ENCODE data around the gene SLC22A23.

SLC22A23 gene

DNA sequence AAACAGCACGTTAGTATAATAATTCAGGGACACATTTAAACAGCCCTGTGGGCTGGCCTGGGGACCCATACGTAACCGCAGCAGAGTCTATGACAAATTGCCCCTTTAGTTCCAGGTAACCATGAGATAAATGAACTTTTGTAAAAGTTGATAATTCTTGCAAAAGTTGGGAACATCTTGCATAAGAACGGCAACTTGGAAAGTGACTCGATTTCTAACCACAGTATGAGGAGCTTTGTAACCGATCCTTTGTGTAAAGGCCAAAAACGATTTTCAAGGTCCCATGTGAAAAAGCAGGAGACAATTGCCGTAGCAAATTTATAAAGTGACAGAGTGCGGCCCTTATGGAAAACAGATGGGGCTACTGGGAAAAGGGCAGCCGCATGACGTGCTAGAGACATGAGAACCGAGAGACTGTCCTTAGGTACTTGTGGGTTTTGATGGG lies 116.5 kb downstream of the SLC22A23 start:
- no peak for DNase-seq

DNA sequence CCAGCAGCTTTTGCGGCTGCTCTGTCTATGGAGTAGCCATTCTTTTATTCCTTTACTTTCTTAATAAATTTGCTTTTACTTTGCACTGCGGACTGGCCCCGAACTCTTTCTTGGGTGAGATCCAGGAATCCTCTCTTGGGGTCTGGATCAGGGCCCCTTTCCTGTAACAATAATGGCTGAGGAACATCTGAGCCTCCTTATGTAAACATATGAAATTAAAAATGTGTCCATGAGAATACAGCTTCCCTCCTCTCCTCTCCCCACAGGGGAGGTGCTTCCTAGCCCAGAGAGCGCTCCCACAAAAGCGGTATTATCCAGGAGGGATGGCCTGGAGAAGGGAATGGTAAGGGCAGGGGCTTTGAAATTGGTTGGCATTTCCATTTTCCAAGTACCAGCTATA lies 117.0 kb downstream of the SLC22A23 start:
- no peak for DNase-seq

DNA sequence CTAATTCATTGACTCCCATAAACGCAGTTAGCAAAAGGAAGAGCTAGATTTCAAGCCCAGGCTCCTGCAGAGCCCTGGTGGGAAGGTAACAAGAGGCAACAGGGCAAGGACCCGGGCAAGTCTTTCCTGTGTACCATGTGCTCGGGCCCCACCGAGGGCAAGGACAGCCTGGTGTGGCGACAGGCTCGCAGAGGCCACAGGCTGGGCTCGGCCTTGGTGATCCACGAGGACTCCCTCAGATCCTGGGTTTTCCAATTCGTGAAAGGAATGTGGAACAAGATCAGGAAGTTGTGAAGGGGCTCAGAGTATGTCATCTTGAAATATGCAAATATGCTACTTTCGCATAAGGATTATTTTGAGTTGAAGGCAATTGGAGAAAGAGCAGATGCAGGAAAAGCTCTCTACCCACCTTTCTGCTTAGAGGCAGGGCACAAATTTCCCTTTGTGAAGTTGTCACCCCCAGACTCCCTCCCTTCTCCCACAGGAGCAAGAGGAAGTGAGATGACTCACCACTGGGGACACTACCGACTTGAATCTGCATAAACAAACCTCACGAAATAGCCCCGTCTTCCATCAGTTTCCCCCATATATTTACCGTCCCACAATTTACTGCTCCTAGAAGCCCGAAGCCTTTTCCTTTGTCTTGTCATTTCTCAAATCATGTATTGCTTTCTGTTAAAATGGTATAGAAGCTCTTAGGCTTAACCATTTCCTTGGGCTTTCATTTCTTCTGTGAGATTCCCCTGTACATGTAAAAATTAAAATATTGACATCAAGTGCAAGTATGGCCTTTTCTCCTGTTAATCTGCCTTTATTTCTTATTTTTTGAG lies 119.1 kb downstream of the SLC22A23 start:
- DNase-seq, result peak in 3 of 58 donors; percentile 15 to 28 (median 17)

DNA sequence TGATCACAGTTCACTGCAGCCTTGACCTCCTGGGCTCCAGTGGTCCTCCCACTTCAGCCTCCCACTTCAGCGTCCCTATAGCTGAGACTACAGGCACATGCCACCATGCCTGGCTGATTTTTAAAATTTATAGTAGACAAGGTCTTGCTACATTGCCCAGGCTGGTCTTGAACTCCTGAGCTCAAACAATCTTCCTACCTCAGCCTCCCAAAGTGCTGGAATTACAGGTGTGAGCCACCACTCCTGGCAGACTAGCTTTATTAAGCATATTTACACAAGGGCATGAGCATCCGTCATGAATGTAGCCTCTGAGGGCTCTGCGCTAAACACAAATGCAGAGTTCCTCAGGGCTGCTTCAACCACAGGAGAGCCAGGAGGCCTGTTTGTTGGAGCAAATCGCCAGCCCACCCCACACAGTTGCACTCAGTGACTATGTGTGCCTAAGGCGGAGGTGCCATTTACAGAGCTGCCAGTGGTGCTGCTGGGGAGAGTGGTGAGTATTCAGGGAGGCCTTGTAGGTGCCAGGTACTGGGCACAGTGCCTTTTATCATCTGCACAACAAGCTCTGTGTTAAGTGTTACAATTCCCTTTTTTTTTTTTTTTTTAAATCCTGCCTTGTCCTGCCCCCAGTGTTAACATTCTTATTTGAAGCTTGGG lies 119.9 kb downstream of the SLC22A23 start:
- no peak for DNase-seq

DNA sequence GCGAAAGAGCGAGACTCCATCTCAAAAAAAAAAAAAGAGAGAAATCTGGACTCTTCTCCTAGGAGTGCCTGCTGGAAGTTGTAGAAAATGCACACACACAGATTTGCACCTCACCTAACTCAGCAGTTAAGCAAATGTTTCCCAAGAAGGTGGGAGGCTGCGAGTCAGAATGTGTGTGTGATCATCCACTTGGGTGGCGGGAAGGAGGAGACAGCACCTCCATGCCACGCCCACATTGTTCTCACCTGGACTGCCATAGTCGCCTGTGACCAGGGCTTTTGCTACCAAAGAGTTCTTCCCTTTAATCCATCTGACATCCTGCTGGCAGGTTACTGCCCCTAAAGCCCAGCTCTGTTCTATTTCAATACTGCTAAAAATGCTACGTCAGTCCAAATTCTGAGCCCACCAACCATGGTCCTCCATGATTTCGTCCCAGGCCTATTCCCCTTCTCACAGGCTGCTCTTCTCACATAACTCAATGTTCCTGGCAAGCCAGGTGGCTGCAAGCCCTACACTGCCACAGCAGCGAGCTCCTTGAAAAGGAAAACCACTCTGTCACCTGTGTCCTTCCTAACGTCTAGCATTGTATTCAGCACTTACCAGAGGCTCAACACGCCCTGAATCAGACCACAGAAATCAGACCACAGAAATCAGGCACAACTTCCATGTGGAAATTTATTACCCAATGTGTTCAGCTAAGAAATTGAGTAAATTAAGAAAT lies 120.6 kb downstream of the SLC22A23 start:
- DNase-seq, result no peak

DNA sequence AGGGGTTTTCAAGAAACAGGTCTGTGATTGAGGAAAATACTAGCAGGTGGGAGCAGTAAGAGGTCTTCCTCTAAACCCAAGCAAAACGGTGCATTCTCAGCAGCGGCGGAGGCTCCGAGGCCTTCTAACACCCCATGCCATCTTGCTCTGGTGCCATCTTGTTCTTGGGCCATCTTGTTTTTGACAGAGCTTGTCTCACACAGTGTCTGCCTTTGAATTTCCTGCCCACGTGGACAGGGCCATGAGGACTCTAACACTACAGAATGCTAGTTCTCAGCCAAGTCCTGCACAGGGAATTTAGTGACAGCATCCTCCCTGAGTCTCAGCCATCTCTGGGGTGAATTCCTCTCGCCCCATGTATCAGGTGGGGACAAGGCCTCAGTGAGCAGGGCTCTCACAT lies 121.7 kb downstream of the SLC22A23 start:
- DNase-seq, result no peak

DNA sequence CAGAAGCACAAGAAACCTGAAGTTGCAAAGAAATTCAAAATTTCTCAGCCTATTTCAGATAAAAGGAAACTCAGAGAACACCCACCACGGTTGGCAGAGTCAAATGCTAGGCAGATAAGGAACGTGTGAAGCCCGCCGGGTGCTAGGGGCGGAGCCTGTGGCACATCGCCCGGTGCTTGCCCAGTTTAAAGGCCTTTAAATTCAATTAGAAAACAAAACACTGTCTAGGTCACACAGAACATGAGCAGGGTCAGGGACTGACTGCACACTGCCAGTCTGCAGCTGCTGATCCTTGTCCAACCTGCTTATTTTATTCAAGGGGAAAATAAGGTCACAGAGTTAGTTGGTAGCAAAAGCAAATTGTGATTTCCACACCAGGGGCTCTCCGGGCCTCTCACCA lies 122.3 kb downstream of the SLC22A23 start:
- DNase-seq, result peak in 15 of 58 donors; percentile 13 to 70 (median 38)

DNA sequence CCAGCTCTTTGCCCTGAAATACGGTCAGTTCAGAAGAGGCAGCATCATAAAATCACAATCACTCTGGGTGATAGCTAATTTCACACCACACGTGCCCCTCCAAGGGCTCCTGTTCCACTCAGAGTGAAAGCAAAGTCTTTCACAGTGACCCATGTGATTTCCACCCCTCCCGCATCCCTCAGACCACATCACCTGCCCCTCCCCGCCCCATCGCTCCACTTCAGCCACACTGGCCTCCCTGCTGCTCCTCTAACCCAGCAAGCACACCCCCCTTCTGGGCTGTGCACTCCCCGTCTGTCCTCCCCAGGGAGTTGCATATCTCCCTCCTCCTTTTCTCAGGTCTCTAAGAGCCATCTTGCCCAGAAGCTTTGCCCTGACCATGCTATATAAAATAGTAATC lies 123.6 kb downstream of the SLC22A23 start:
- DNase-seq, result no peak

DNA sequence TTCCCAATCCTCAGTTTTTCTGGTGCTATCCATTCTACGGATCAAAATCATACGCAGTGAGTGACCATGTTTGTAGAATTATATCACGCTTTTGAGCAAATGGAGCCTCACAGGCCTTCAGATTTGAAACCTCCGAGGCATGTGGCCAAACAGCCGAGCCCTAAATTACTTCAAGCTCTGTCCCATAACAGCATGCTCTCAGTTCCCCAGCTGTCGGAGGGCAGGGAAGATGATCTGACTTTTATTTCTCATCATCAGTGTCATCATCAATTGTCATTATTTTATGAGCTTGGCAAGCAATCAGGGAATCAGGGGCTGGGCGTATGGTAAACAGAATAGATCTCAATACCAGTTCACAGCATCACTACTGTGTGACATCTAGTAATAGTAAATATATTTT lies 124.9 kb downstream of the SLC22A23 start:
- DNase-seq, result peak in 1 of 58 donors; percentile 31

DNA sequence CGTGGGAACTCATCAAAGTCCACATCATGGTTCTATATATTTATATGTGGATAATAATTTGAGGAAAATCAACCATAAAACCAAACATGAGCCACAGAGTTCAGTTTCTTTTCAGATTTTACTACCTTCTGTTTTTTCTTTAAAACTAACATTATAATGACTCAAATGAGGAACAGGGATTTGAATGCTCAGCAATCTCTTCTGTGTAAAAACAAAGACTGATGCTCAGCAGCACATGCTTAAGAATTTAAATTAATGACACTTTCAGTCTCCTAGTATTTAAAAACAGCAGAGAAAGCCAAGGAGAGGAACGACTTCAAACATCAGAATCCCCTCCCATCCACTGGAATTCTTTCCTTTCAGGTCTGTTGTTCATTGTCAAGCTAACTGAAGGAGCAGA lies 125.4 kb downstream of the SLC22A23 start:
- DNase-seq, result no peak

DNA sequence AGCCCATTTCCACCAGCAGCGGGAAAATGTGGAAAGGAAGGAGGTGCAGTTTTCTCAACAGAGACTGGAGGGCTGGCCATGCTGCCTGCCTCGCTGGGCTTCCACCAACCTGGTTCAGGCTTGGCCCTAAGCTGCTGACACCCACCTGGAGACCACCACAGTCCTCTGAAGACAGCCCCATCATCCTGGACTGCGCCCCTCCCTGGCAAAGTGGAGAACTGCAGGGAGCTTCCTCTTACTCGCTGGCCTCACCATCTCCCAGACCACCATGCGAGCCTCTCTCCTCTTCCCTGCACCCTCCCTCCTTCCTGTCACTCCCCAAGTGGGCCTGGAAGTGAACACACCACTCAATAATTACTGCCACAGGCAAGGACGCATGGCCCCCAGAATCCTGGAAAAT lies 126.7 kb downstream of the SLC22A23 start:
- no peak for DNase-seq

DNA sequence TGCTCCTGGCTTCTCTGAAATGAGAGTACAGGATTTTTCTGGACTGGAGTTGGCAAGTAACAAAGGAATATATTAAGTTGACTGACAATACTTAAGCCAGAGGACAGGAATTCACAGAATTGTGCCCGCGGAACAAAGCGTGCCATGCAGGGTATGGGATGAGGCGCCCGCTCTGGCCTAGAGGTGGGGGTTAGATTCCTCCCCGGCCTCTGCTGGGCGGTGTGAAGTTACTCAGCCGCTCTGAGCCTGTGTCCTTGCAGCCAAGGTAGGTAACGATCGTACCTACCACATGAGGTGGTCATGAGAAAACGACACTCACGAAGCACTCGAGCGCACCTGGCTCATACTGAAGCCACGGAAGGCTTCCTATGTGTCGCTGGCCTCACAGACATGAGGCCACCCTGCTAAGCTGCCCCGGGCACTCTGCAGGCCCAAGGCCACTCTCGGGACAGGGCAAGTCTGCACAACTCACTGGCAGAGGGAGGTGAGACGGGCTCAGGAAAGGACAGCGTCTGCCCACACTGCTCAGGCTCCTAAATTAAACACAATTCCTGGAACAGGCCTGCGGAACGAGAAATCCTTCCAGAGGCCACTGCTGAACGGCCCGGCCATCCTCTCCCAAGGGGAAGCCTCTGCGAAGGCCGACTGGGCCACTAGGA lies 127.3 kb downstream of the SLC22A23 start:
- no peak for DNase-seq

DNA sequence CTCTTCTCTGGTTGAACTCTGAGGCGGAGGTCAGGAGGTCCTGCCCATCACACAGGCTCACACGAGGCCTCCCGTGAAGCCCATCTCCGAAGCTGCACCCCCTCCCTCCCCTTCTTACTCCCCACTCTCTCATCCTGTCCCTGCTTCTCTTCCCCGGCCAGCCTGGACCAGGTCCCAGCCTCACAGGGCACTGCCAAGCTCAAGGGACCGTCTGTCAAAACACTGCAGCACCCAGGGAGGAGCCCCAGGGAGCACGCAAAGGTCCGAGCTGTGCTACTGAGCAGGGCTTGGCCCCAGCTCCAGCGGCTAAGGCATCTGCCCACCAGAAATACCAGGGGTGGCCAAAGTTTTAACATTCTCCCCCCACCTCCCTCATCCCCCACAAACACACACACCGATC lies 128.1 kb downstream of the SLC22A23 start:
- DNase-seq, result peak in 29 of 58 donors; percentile 14 to 70 (median 38)

DNA sequence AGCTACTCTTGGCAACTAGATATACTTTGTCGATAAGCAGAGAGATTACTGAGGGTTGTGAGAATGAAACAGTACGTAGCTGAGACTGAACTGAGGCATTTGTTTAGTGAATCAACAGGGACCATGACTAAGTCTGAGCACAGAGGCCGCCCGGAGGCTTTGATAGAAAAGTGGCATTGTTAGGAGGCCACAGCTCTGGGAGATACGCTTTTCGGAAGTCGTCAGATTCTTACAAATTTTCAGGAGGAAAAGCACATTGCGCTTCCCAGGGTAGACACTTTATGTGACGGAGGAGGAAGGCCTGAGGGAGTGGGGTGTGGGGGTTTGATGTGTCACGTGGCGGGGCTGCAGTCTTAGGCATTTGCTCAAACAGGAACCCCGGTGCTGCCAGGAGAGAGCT lies 128.7 kb downstream of the SLC22A23 start:
- peak in 5 of 58 donors; percentile 17 to 44 (median 20) for DNase-seq

DNA sequence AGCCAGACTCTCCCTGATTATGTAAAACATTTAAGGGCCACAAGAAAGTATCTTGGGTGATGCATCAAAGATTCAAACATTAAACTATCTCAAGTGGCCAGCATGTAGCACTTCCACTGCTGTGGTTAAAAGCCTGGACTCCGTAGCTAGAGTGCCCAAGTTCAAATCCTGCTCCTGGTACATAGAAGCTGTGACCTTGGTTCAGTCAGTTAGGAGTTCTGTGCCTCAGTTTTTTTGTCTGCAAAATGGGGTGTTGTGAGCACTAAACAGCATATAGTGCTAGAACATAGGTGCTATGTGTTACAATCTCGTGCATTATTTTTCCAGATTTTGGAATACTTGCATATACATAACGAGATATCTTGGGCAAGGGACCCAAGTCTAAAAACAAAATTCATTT lies 129.4 kb downstream of the SLC22A23 start:
- DNase-seq, result no peak

DNA sequence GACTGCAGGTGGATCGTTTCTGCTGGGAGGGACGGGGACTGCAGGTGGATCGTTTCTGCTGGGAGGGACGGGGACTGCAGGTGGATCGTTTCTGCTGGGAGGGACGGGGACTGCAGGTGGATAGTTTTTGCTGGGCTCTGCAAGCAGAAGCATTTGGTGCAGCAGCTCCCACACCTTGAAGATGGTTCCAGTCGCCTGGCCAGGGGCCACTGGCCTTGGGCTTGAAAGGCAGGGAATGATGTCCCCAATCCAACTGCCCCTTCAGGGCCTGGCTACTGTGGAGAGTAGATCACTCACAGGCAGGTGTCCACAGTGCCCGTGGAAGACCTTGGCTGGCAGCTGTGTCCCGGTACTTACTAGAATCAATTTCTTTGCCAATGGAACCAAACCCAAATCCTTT lies 129.9 kb downstream of the SLC22A23 start:
- DNase-seq, result no peak

DNA sequence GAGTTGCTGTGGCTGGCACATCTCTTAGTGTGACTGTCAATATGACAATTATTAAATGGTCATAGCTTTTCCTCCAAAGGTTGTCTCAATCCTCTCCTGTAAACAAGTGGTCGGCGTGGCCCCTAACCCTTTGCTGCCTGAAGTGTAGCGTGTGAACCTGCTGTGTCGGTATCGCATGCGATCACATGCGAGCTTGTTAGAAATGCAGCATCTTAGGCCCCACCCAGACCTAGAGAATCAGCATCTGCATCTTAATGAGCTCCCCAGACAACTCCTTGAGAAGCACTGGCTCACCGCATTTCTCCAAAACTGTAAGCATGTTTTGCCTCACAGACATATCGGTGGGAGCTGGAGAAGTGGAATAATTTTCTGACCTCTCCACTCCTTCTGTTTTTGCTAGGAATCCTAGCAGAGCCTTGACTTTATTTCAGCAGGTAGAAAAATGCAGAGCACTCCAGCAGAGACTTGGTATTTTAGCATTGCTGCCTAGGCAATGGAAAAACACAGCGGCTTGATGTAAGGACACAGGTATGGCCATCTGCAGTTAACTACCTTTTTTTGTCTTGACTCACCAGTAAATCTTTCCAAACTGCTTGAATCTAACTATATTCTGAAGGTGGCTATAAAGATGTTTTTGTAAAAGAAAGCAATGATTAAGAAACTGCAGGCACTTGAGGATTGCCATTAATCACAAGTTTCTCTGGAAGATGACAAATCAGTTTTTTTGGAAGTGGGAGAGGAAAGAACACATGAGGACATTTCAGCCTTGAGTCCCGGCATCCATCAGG lies 130.5 kb downstream of the SLC22A23 start:
- no peak for DNase-seq

DNA sequence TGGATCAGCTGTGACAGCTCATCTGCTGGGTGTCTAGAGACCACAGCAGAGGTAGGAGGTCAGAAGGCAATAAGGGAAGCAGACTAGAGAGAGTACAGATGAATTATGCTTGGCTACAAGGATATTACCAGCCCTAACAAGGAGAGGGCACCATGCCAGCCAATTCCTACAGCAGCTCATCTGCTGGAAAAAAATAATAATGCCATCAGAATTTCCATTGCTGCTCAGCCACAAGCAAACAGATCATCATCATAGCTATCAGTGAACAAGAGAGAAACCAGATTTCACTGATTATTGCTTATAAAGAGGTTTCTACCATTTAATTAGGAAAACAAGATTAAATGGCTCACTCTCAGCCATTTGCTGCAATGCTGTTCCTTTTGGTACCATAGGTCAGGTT lies 131.6 kb downstream of the SLC22A23 start:
- DNase-seq, result peak in 2 of 58 donors; percentile 27 to 38

DNA sequence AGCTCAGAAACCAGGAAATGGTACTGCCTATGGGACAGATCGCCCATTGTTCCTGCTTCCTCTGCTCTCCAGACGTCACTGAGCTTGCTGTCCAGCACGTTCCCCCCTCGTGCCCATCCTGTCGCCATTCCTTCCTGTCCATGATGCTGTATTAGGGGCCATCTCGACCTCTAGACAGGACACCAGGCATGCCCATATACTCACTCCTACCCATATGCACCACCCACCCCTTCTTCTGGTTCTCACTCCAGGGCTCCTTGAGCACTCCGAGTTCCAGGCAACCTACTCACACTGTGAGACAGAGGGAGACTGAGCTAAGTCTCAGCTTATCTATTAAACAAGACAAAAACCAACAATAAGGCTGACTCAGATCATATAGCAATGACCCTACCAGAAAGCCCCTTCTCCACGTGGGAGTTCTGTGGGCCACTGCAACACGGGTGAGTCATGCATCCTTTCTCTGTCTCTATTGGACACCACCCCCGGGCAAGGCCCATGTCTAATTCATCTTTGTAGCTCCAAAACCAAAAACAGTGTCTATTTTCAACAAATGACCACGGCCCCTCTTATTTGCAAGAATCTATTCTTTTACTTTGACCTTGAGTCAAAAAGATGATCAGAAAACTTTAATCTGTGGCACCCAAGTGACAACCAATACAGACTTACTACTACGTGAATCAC lies 132.4 kb downstream of the SLC22A23 start:
- peak in 38 of 58 donors; percentile 11 to 85 (median 44) for DNase-seq

DNA sequence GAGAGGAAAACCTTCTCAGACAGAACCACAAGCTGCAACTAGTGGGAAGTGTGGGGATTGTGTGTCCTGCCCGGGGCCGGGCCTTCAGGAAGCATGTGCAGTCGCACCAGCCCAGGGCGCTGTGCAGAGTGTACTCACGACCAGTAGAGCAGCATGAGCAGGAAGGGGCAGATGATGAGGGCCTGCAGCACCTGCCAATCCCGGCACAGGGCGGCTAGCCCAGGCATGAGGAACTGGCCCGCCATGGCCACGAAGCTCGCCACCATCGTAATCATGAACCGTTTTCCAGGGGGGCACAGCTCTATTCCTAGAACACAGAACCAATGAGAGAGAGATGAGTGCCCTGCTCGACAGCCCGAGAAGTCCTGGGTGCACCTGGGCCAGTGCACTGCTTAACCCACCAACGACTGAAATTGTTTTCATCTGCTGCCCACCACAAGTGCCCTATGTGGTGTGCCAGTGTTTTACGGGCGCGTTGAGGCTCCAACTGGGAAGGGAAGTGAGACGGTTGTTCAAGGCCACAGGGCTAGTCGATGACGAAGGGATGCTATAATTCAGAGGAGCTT lies 133.1 kb downstream of the SLC22A23 start:
- DNase-seq, result no peak

All from anterior cingulate cortex (tissue), 58 donors.